Left kidney (tissue), 2 donors: ENCODE results near the gene TXNRD3. TPM values are rescaled to one million over a fixed set of nuclear protein-coding genes. Genes with fewer than 3 reads are reported as not detected.

Source experiments
- DNase-seq: peaks from one replicate; pipeline ENCODE4 v3.0.0-alpha.2; 2013
- polyA plus RNA-seq: library from polyadenylated mRNA; unstranded; fragments of 120-200 nt; gene quantifications from one replicate; pipeline ENCODE4 v1.2.1, GENCODE V29; 2013; ENCODE audit not compliant: insufficient read length

Gene TXNRD3
- polyA plus RNA-seq, 1 donor: 22.0 TPM

GRCh38 chr3:126672741-126673140 lies 17.8 kb upstream of the TXNRD3 start:
- no peak for DNase-seq

DNA sequence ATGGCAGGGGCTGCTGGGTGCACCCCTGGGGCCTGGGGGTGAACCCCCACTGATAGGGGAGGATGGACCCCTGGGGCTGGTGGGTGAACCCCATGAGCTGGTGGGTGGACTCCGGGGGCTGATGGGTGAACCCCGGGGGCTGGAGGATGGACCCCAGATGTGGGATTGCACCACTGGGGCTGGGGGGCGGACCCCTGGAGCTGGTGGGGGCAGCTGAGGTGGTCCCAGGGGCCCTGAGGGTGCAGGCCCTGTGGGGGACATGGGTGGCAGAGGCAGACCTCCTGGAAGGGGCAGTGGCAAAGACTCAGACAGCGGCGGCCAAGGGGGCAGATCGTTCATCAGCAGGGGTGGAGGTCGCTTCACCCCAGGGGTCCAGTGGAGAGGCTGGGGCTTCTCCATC lies 17.4 kb upstream of the TXNRD3 start:
- no peak for DNase-seq

DNA sequence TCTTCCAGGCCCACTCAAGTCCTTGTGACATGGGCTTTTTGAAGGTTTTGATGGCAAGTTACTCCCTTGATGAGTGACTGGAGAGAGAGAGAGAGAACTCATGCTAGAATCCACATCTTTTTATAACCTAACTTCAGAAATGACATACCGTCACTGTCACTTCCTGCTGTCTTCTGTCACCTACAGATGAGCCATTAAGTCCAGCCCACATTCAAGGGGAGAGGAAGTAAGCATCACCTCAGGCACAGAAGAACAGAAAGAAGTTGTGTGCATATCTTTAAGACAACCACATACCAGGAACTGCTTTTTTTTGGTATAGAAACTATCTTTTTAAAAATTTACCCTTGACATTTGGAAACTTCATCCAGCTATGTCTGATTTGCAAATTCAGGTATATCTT lies 16.6 kb upstream of the TXNRD3 start:
- no peak for DNase-seq

DNA sequence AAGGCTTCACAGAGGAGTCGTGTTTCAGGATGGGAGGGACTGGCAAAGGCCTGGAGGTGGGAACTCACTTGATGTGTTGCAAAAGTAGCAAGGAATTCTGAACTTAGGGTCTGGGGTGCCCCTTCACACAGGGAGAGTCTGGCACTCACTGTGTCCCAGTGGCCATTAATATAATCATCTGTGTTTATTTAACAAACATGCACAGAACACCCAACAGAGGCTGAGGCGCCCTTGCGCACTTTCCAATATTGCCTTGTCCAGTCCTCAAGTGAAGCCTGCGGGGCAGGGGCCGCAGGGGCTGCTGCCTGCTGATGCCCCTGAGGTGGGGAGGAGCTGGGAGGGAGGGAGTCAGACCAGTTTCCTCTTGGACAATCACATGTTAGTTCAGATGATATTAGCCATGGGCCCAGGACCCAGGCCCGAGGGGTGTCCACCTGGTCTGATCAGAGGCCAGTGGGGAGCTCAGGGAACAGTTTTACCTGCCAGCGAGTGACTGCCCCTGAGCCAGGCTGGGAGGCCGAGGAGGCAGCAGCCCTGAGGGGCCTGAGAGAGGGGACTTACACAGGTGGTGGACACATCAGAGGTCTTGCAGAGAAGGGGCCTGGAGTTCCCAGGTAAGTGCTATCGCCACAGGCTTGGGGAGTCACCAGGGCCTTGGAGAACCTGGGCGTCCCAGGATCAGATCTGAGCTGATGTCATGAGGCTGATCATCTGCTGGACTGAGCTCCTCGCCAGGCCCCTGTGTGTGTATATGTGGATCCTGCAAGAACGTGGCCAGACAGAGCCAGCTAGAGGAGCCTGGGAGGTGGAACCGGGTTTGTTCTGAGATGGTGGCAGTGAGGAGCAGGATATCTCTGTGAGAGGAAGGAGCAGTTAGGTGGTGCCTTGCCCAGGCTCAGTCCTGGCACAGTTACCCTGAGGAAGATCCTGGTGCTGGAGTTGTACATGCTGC lies 13.8 kb upstream of the TXNRD3 start:
- no peak for DNase-seq

- no peak for DNase-seq
These were observed 12.9 kb upstream of the TXNRD3 start for GRCh38 chr3:126667631-126668449.

DNA sequence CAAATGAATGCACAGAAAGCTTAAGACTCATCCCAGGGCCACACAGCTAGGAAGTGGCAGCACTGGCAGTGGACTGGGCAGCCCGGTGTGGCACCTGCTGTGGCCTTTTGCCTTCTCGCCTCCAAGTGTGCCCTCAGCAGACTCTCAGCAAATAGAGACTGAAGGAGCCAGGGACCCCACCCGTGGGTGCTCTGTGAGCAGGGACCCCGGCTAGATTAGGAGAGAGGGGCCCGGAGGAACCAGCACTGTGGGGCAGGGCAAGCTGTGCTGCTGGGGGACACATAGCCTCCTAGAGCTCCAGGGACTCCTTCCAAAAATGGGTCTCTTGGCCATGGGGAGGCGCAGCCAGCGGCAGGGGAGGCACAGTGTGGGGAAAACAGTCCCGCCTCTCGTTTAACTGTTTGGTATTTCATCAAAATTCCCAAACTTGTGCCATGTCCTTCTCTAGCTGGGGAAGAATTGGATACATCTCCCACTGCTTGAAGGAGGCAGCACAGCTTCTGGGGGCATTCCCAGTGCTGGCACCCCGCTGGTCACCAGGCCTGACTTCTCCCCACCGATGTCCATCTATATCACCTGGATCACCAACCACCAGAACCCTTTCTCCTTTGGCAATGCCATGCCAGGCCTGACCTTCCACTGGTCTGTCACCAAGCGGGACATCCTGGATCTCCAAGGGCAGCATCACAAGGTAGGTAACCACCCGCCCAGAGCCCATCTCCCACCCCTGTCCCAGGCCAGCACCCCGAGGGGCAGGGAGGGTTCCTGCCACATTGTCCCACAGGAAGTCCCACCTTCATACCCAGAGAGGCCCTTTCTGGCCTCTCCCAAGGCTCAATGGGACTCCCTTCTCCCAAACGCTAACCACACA lies 12.0 kb upstream of the TXNRD3 start:
- DNase-seq: no peak

DNA sequence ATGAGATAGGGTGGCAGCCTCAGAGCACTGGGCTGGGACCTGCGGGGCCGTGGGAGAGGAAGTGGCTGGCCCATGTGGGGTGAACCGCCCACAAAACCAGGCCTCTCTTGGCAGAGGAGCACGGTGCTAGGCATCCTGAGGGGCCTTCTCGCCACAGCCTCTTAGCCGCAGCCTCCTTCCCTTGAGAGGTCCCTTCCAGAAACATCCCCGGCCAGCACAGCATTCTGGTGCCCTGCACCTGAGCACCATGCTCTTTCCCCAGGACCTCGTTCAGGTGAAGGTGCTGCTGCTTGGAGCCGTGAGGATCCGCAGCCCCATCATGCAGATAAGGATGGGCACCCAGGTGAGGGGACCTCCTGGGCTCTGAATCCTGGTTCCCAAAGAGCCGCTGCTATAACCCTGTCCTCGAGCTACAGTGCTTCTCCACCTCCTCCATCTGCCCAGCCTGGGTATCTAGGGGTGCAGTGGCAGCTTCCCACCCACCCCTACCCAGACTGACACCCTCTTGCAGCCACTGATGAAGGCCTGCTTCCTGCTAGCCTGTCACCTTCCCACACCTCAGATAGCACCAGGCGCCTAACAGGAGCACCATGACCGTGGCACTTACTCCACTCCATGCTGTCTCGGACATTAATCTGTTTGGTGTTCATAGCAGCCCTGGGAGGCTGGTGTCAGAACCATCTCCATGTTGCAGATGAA lies 11.2 kb upstream of the TXNRD3 start:
- DNase-seq: no peak

DNA sequence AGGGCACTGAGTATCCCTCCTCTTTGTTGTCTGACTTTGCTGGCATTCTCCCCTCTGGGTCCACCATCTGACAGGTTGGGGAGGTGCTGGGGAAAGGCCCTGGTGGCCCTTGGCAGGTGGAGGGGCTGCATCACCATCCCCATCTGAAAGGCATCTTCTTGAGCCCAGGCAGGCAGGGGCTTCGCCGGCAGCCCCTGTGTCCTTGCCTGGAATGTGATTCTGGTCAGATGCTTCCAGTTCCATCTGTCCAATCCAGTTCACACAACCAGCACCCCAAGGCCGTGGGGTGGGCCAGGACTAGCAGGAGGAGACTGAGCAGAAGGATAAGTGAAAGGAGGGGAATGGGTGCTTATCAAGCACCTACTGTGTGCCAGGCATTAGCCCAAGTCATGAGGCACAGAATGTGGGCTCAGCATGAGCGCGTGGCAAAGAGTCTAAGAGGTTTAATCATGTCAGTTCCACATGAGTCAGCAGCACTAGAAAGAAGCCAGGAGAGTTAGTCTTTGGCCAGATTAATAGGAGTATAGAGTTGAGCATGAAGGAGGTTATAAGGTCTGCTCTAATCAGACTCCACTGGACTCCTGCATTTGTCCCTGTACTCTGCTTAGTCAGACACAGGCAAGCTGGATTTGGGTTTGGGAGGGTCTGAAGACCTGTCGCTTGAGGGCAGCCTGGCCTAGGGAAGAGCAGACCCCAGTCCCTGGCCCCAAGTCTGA lies 10.5 kb upstream of the TXNRD3 start:
- no peak for DNase-seq

- DNase-seq: no peak
These were observed 9.8 kb upstream of the TXNRD3 start for GRCh38 chr3:126664591-126665214.

- DNase-seq: no peak
These were observed 8.8 kb upstream of the TXNRD3 start for GRCh38 chr3:126663750-126664149.

- DNase-seq: no peak
These were observed 8.3 kb upstream of the TXNRD3 start for GRCh38 chr3:126663257-126663656.

GRCh38 chr3:126661532-126662364 lies 6.8 kb upstream of the TXNRD3 start:
- no peak for DNase-seq

DNA sequence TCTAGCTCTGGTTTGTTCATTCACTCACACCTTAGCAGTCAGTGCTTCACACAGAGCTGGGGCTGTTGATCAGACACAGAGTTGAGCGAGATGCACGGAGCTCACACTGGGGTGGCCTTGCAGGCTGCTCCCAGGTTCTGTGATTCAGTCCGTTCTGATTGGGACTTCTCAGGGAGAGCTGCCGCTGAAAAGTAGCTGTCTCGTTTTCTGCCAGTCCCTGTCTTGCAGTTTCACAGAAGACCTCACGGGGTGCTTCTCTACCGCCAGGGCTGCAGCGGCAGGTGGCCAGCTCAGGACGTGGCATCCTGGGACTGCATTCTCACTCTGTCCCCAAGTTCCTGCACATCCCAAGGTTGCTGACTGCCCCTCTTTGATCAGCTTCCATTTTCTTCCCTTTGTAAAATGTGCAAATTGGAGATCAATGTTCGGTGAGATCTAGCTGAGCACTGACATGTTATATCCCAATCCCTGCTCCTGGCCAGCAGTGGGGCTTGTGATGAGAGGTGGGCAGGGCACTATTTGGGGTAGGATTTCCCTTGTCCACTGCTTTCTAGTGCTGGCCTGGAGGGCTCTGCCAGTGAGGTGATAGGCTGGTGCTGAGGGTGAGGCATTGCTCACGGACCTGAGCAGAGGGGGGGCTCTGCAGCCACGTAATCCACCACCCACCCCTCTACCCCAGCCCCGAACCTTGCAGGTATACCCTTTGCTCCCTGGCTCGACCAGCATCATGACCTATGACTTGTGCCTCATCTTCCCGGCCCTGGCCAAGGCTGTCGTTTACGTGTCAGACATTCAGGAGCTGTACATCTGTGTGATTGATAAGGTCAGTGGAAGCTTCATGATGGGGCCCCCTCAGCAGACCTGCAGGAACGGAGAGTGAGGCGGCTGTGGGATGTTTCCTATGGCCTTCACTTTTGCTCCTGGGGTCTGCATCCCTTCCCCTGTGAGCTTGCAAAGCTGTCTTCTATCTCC lies 5.3 kb upstream of the TXNRD3 start:
- no peak for DNase-seq

GRCh38 chr3:126658584-126658983 lies 3.7 kb upstream of the TXNRD3 start:
- DNase-seq: no peak

- DNase-seq: no peak
These were observed 3.0 kb upstream of the TXNRD3 start for GRCh38 chr3:126657901-126658300.

DNA sequence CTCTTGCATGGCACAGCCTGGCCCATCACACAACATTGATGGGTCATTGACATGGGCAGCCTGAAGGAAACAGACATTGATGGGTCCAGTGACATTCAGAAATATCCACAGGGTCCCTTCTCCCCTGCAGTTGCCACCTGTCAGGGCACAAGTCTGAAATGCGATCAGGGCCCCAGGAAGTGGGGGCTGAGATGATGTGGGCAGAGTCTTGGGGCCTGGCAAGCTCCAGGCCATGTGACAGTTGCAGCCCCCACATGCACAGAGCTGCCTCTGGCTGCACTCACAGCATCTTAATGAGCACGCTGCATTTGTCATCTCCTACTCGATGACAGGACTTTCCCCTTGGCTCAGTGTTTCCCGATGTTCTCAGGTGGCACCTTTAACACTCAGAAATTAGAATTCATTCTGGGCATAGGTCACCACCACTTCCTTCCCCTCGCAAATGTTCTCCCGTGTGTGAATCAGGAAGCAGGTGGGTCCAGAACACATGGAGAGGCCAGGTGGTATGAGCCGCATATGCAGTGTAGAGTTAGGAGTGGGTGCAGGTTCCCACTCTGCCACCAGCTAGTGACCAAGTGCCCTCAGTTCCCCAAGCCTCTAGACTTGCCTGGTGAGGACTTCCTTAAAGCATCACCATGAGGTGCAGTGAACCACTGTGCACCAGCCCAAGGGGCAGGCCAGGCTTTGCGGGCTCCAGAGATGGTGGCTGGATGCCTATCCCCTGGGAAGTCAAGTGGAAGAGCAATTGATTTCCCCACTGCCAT lies 1.6 kb upstream of the TXNRD3 start:
- no peak for DNase-seq

- DNase-seq: no peak
These were observed 963 bp upstream of the TXNRD3 start for GRCh38 chr3:126655887-126656286.
